GM18867 (cell line): ENCODE data around the gene CASP8.
"Not testable (repeated sequence)": the region's sequence is repeated elsewhere in the genome, so short reads cannot be mapped to it uniquely, and the experiment has no call there.

Experiments
- ATAC-seq: cut with Tn5 transposase; IDR thresholded peaks from one replicate; pipeline ENCODE4 v1.9.1; 2021; ENCODE audit warnings: mild to moderate bottlenecking, moderate library complexity; ENCODE audit not compliant: unreplicated experiment

CASP8 gene

GRCh38 chr2:201260302-201260800 is at the start of gene CASP8:
Gene CASP8 (plus strand): TSS chr2:201260536. CDS start chr2:201266487, 5,951 bp downstream.
- peak; percentile 33 for ATAC-seq

DNA sequence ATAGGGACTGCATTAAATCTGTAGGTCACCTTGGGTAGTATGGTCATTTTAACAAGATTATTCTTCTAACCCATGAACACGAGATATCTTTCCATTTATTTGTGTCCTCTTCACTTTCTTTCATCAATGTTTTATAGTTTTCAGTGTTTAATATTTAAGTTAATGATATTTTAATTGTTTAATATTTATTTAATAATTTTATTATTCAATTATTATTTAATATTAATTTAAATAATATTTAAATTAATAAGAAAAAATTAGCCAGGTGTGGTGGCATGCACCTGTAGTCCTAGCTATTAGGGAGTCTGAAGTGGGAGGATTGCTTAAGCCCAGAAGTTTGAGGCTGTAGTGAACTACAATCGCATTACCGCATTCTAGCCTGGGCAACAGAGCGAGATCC is 44.4 kb upstream of the CASP8 start:
- ATAC-seq = no peak

- ATAC-seq = no peak
Observed at GRCh38 chr2:201216918-201217317, 43.4 kb upstream of the CASP8 start.

DNA sequence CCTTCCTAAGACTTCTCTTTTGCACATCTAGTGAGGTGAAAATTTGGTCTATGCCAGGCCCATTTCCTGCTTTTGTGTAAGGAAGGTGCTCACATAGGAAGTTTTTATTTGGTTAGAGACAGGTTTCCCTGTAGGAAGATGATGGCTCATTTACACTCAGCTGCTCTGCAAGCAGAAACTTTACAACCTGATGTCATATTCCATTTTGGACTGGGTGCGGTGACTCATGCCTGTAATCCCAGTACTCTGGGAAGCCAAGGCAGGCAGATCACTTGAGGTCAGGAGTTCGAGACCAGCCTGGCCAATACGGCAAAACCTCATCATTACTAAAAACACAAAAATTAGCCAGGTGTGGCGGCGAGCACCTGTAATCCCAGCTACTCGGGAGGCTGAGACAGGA is 41.6 kb upstream of the CASP8 start:
- ATAC-seq = no peak

GRCh38 chr2:201219328-201220096 is 40.8 kb upstream of the CASP8 start:
- no peak for ATAC-seq

DNA sequence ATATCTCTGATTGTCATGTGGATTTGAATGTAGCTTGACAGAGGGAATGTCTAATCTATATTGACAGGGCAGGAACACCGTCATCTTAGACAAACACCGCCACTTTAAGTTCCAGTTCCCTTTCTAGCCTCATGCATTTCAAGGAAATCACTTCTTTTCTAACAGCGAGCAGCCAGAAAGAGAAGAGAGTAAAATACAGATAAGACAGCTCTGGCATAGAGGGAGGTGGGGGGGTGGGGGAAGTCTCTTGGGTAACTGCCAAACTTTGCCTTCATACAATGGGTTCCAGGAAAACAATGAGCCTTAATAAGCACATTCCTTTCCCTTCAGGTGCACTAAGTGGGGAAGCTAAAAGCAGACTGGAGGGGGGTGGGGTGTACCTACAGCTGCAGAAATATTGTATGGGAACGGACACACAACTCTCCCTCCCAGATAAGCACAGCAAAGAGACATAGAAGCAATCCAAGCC is 40.2 kb upstream of the CASP8 start:
- ATAC-seq = no peak

GRCh38 chr2:201223089-201224073 is 37.0 kb upstream of the CASP8 start:
- ATAC-seq = peak; percentile 94

- ATAC-seq = no peak
Observed at GRCh38 chr2:201228271-201228911, 31.9 kb upstream of the CASP8 start.

GRCh38 chr2:201228912-201229290 is 31.4 kb upstream of the CASP8 start:
- ATAC-seq = no peak

DNA sequence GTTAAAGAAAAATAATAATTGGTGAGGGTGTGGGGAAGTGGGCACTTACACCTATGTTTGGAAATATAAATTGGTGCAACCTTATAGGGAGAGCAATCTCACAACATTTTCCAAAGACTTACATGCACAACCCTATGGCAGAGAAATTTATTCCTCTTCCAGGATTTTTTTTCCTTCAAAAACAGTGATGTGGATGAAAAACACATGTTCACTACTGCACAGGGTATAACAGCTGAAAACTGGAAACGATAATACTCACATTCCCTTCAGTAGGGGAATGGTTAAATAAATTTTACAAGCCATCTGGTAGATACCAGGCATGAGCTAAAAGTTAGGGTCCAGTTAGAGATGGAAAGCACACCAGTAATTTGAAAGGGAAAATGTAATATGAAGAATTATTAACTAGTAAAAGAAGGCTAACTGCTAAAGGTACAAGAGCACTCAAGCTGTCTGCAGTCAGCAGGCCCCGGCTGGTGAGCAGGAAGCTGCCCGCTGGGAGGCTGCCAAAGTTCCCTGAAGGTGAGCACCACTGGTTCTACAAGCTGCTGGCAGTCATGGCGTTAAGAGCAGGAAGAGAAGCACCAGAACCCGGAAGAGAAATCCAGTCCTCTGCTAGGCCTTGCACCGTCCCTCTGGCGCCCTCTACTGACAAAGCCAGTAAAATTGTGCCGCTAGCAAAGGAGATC is 28.4 kb upstream of the CASP8 start:
- peak; percentile 51 for ATAC-seq

DNA sequence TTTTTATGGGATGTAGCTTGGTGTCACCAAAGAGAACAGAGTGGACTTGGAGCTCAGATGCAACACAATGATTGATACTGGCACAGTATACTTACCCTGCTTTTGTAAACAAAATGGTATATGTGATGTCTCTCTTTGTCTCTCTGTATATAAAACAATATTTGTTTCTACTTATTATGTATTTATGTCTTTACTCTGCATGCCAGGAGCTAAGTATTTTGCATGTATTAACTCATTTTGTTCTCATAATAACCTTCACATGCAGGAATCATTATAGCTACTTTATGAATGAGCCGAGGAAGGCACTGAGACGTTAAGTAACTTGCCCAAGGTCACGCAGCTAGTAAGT is 27.9 kb upstream of the CASP8 start:
- no peak for ATAC-seq

GRCh38 chr2:201233192-201233811 is 27.0 kb upstream of the CASP8 start:
- ATAC-seq = peak; percentile 91

DNA sequence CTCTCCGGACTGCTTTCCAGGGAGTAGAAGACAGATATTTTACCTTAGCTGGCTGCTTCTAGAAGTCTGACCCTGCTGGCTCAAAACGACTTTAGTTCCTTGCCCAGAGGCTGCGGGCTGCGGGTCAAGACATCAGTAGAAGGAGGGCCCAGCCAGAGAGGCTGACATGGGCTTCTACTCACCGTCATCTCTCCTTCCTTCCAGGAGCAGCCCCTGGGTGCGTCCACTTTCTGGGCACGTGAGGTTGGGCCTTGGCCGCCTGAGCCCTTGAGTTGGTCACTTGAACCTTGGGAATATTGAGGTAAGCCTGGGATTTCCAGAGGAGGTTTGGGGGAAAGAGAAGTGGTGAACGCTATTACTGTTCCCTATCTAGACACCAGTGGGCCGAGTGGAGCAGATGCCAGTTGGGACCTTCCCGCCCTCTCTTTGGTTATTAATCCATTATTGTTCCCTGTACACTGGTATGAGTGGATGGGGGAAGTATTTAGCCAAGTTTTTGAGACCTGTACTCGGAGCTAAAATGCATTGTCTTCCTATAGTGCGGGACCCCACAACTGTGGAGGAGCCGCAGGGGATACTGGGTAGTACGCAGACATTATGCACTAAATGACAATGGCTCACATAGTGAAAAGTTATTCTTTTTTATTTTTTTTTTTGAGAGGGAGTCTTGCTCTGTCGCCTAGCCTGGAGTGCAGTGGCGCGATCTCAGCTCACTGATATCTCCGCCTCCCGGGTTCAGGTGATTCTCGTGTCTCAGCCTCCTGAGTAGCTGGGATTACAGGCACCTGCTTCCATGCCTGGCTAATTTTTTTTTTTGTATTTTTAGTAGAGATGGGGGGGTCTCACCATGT is 26.3 kb upstream of the CASP8 start:
- ATAC-seq = peak; percentile 26

- ATAC-seq = no peak
Observed at GRCh38 chr2:201234663-201235135, 25.6 kb upstream of the CASP8 start.

GRCh38 chr2:201235860-201236811 is 24.2 kb upstream of the CASP8 start:
- no peak for ATAC-seq

- ATAC-seq = no peak
Observed at GRCh38 chr2:201237486-201238123, 22.7 kb upstream of the CASP8 start.

GRCh38 chr2:201239167-201239935 is 21.0 kb upstream of the CASP8 start:
- not testable (repeated sequence) for ATAC-seq
